Posterior cingulate gyrus (tissue), 11 donors: ENCODE measurements around the gene CCPG1.
"Not testable (repeated sequence)": the region's sequence is repeated elsewhere in the genome, so short reads cannot be mapped to it uniquely, and the experiment has no call there.

Source experiments
- DNase-seq, 10 donors: peaks; one replicate each; pipeline versions ENCODE4 v3.0.0 to v3.0.0-alpha.2; 2020 to 2021; ENCODE audit warnings: mixed read lengths in 3 of 10
- intact Hi-C: fragments of 100-400 bp; cut with DNase I; formaldehyde crosslinking; loops from one replicate; pipeline ENCODE4 v1.15.1; 2023

Gene CCPG1, protein sequence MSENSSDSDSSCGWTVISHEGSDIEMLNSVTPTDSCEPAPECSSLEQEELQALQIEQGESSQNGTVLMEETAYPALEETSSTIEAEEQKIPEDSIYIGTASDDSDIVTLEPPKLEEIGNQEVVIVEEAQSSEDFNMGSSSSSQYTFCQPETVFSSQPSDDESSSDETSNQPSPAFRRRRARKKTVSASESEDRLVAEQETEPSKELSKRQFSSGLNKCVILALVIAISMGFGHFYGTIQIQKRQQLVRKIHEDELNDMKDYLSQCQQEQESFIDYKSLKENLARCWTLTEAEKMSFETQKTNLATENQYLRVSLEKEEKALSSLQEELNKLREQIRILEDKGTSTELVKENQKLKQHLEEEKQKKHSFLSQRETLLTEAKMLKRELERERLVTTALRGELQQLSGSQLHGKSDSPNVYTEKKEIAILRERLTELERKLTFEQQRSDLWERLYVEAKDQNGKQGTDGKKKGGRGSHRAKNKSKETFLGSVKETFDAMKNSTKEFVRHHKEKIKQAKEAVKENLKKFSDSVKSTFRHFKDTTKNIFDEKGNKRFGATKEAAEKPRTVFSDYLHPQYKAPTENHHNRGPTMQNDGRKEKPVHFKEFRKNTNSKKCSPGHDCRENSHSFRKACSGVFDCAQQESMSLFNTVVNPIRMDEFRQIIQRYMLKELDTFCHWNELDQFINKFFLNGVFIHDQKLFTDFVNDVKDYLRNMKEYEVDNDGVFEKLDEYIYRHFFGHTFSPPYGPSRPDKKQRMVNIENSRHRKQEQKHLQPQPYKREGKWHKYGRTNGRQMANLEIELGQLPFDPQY

GRCh38 chr15:55408012-55408928, at the start of gene CCPG1, which contains the start of gene PIERCE2:
Gene CCPG1 (minus strand): TSS chr15:55408359. CDS start chr15:55389424, 18,935 bp downstream.
Gene PIERCE2 (plus strand): TSS chr15:55408495. CDS start chr15:55408769, 274 bp downstream.
- intact Hi-C loops, result loop anchor here (5.0 kb wide), 1 partner anchor 91 kb away; the partner anchor contains the start of genes PIGB and PIGBOS1
- peak; percentile 78 to 98 (median 91) for DNase-seq

GRCh38 chr15:55457401-55458022, 49.4 kb upstream of the CCPG1 start:
- intact Hi-C loops, result no loop called here

GRCh38 chr15:55447030-55447394, 38.9 kb upstream of the CCPG1 start:
- intact Hi-C loops, DNase-seq: not testable (repeated sequence)

More at GRCh38 chr15:55457401-55458022, 49.4 kb upstream of the CCPG1 start:
- peak in 1 of 10 donors; percentile 24 for DNase-seq

DNA sequence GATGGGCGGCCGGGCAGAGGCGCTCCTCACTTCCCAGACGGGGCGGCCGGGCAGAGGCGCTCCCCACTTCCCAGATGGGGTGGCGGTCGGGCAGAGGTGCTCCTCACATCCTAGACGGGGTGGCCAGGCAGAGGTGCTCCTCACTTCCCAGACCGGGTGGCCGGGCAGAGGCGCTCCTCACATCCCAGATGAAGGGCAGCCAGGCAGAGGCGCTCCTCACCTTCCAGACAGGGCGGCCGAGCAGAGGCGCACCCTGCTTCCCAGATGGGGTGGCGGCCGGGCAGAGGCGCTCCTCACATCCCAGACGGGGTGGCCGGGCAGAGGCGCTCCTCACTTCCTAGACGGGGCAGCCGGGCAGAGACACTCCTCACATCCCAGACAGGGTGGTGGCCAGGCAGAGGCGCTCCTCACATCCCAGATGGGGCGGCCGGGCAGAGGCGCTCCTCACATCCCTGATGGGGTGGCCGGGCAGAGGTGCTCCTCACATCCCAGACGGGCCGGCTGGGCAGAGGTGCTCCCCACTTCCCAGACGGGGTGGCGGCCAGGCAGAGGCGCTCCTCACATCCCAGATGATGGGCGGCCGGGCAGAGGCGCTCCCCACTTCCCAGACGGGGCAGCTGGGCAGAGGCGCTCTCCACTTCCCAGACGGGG, 38.3 kb upstream of the CCPG1 start:
- intact Hi-C loops, result not testable (repeated sequence)
- DNase-seq, result peak in 2 of 10 donors; percentile 79 to 83

GRCh38 chr15:55445936-55446335, 37.8 kb upstream of the CCPG1 start:
- intact Hi-C loops, result not testable (repeated sequence)
- peak in 1 of 10 donors; percentile 77 for DNase-seq

GRCh38 chr15:55443141-55443540, 35.0 kb upstream of the CCPG1 start:
- intact Hi-C loops, DNase-seq: not testable (repeated sequence)

DNA sequence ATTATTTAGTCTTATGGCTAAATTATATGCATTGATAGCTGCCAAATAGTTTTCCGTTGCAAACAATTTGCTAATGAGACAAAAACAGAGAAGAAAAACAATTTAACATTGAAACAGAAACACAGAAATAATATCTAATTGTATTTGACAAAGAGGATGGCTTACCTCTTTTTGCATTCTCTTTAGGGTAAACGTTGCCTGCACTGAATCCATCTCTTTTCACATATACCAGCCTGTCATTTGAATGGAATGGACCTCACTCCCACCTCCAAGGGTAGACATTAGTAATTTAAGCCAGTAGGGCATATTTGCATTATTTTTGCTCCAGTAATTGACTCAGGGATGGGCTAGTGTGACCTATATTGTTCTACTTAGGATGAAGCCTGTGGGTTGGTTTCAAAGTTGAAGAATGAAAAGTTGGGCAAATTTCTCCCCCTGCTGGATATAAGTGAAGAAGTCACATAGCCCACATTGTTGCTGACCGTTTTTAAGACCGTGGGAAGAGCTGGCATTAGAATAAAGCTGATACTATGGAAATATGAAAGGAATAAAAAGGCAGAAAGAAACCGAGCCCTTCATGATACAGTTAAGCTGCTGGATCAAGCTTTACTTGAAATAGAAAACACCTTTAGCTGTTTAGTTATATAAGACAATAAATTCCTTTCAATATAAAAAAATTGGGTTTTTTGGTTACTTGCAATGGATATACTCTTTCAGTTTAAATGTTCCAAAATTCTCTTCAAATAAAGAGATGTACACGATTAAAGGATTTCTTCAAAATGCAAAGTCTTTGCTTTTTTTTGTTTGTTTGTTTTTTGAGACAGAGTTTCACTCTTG, 27.0 kb upstream of the CCPG1 start:
- no peak for DNase-seq
- intact Hi-C loops, result loop anchor here (5.0 kb wide), 1 partner anchor 218 kb away; no protein-coding TSS in a partner anchor

DNA sequence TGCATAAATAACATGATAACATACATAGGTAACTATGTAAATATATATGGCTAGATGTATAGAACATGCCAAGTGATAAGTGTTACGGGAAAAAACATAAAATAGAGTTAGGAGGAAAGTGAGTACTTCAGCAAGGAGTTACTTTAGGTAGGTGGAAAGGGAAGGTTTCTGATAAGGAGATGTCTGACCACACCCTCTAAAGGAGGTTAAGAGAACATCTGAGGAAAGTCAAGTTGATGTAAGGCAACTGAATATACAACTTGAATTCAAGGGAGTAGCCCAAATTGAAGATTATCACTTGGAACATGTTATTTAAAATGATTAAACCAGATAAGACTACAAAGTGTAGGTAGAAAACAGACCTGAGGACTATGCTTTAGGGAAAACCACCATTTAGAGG, 13.9 kb upstream of the CCPG1 start:
- no peak for DNase-seq
- intact Hi-C loops, result no loop called here

- intact Hi-C loops, result no loop called here
- no peak for DNase-seq
These were observed 12.2 kb upstream of the CCPG1 start for GRCh38 chr15:55420171-55420866.

- intact Hi-C loops, DNase-seq: not testable (repeated sequence)
These were observed 9.5 kb upstream of the CCPG1 start for GRCh38 chr15:55417678-55418077.

- intact Hi-C loops, result loop anchor here (5.0 kb wide), 1 partner anchor 92 kb away; the partner anchor contains the start of genes PIGB and PIGBOS1
- DNase-seq, result not testable (repeated sequence)
These were observed 817 bp upstream of the CCPG1 start for GRCh38 chr15:55408976-55409375.

GRCh38 chr15:55407498-55408011, 604 bp downstream of the CCPG1 start:
- DNase-seq, result no peak
- intact Hi-C loops, result loop anchor here (5.0 kb wide), 1 partner anchor 90 kb away; the partner anchor contains the start of genes PIGB and PIGBOS1

GRCh38 chr15:55403531-55403930, 4.6 kb downstream of the CCPG1 start:
- DNase-seq, result no peak
- intact Hi-C loops, result no loop called here

DNA sequence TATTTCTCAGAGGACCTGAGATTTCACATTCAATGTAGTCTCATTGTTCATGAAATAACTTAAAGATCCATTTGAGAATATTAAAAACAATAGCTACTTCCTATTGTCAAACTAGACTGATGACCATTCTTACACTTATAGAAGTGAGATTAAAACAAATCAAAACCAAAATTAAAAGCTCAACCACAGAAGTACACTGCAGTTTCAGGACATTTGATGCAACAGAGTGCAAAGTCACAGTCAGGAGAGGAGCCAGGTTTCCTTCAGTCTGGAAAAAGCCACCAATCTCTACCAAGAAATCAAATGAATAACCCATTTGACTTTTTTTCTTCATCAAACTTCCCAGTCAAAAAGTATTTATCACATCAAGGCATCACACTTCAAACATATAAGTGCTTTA, 5.5 kb downstream of the CCPG1 start:
- intact Hi-C loops, result no loop called here
- DNase-seq, result no peak

GRCh38 chr15:55401786-55402246, 6.3 kb downstream of the CCPG1 start:
- intact Hi-C loops, result no loop called here
- DNase-seq, result no peak

- intact Hi-C loops, DNase-seq: not testable (repeated sequence)
These were observed 8.1 kb downstream of the CCPG1 start for GRCh38 chr15:55400050-55400449.

DNA sequence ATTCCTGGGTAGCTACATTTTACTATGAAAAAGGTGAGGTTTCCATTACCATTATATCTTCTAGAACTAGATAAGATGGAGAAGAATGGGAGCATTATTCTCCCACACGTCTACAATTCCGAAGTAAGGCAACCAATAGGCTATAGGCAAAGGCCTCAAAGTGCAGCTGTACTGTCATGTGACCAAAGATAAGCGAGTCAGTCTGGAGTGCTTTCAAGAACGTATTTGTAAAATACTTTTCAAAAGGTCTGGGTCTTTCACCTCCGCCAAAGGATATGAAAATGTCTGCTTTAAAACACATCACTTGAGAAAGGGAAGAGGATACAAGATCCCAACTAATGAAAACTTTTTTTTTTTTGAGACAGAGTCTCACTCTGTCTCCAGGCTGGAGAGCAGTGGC, 9.9 kb downstream of the CCPG1 start:
- intact Hi-C loops, result no loop called here
- DNase-seq, result no peak
